GM19324 (cell line): ENCODE data around the gene MFN1.

Experiments
- ATAC-seq: cut with Tn5 transposase; IDR thresholded peaks from one replicate; pipeline ENCODE4 v1.9.1; 2021; ENCODE audit warnings: mild to moderate bottlenecking, moderate library complexity; ENCODE audit not compliant: unreplicated experiment, low FRiP score

MFN1 gene

GRCh38 chr3:179428876-179429548 is 81.5 kb downstream of the MFN1 start:
- no peak for ATAC-seq

GRCh38 chr3:179430277-179430870 is 82.9 kb downstream of the MFN1 start:
- no peak for ATAC-seq

- ATAC-seq = no peak
Measured at GRCh38 chr3:179432021-179432420, 84.5 kb downstream of the MFN1 start.

- no peak for ATAC-seq
Measured at GRCh38 chr3:179432451-179432850, 84.9 kb downstream of the MFN1 start.

- ATAC-seq = no peak
Measured at GRCh38 chr3:179436517-179436916, 89.0 kb downstream of the MFN1 start.

- peak; percentile 81 for ATAC-seq
Measured at GRCh38 chr3:179438841-179439240, 91.3 kb downstream of the MFN1 start.
